PC-9 (cell line): Measurements from ENCODE around the gene CHPF2. TPM values are rescaled to one million over a fixed set of nuclear protein-coding genes. Genes with fewer than 3 reads are reported as not detected.

Experiments used
- BruUV-seq: library from RNA; stranded (reverse); fragments of 400-500 nt; replicated peaks from 2 replicates; lab custom pipeline; 2021; lab: Mats Ljungman, UMichigan
- CTCF ChIA-PET: fragments of 300-600 bp; sonication (Branson Sonifier 250); formaldehyde crosslinking; loops from one replicate; lab custom pipeline; 2022; ENCODE audit warnings: antibody characterized with exemption; lab: Charles Lee
- POLR2A ChIA-PET: fragments of 300-600 bp; sonication (Branson Sonifier 250); formaldehyde crosslinking; loops from one replicate; lab custom pipeline; 2022; ENCODE audit warnings: antibody characterized with exemption; ENCODE audit not compliant: unreplicated experiment; lab: Charles Lee
- DNase-seq, 2 experiments: peaks; one replicate each; pipeline versions ENCODE4 v3.0.0 to v3.0.0-alpha.2; 2015 to 2022; ENCODE audit warnings: mixed read lengths in 1 of 2
- H2AFZ ChIP-seq: fragments of 200-600 bp; sonication (generic); 2 replicates; pipeline ENCODE4 v1.8.1; 2017; ENCODE audit warnings: antibody characterized with exemption
- H3F3A ChIP-seq: fragments of 200-600 bp; sonication (generic); 2 replicates; pipeline ENCODE4 v1.8.1; 2017; ENCODE audit warnings: antibody characterized with exemption, mild to moderate bottlenecking, low read depth; ENCODE audit not compliant: insufficient read depth
- H3K27ac ChIP-seq: fragments of 200-600 bp; sonication (generic); 2 replicates; pipeline ENCODE4 v1.6.1; 2016; ENCODE audit warnings: mixed run types
- H3K27me3 ChIP-seq: fragments of 200-600 bp; sonication (generic); 2 replicates; pipeline ENCODE4 v1.6.1; 2016; ENCODE audit warnings: low read depth, mixed run types; ENCODE audit not compliant: insufficient read depth
- H3K36me3 ChIP-seq: fragments of 200-600 bp; sonication (generic); 2 replicates; pipeline ENCODE4 v1.6.1; 2016; ENCODE audit warnings: low read depth, mixed run types
- H3K4me1 ChIP-seq: fragments of 200-600 bp; sonication (generic); replicated peaks from 2 replicates; pipeline ENCODE4 v1.6.1; 2016; ENCODE audit warnings: mixed run types; ENCODE audit not compliant: insufficient read depth
- H3K4me2 ChIP-seq: fragments of 200-600 bp; sonication (generic); 2 replicates; pipeline ENCODE4 v1.6.1; 2017; ENCODE audit warnings: mixed run types
- H3K4me3 ChIP-seq: fragments of 200-600 bp; sonication (generic); 2 replicates; pipeline ENCODE4 v1.6.1; 2016; ENCODE audit warnings: mixed run types
- H3K79me2 ChIP-seq: fragments of 200-600 bp; sonication (generic); 2 replicates; pipeline ENCODE4 v1.6.1; 2017; ENCODE audit warnings: low read depth, mixed run types
- H3K9me2 ChIP-seq: fragments of 200-600 bp; sonication (generic); 2 replicates; pipeline ENCODE4 v1.8.1; 2017; ENCODE audit warnings: mild to moderate bottlenecking; ENCODE audit not compliant: insufficient read depth
- H3K9me3 ChIP-seq: fragments of 200-600 bp; sonication (generic); 2 replicates; pipeline ENCODE4 v1.8.1; 2016; ENCODE audit warnings: low read depth; ENCODE audit not compliant: insufficient read depth
- H4K20me1 ChIP-seq: fragments of 200-600 bp; sonication (generic); 2 replicates; pipeline ENCODE4 v1.8.1; 2017; ENCODE audit not compliant: insufficient read depth
- CTCF ChIP-seq: fragments of 200-600 bp; sonication (generic); conservative IDR thresholded peaks from 2 replicates; pipeline ENCODE4 v1.6.1; 2017; ENCODE audit warnings: mixed run types, antibody characterized with exemption, mild to moderate bottlenecking, moderate library complexity
- EZH2 ChIP-seq: fragments of 200-600 bp; sonication (generic); IDR thresholded peaks from 2 replicates; pipeline ENCODE4 v1.8.0; 2017; ENCODE audit warnings: antibody characterized with exemption, low read depth
- intact Hi-C: fragments of 100-400 bp; cut with micrococcal nuclease; formaldehyde crosslinking; loops from one replicate; pipeline ENCODE4 v1.10.0; 2022; ENCODE audit not compliant: unreplicated experiment
- total RNA-seq: library from RNA; stranded (reverse); gene quantifications from 2 replicates; pipeline ENCODE4 v1.2.3, GENCODE V29; 2021

The CHPF2 gene
- total RNA-seq, 1 experiment from 2014 or later, result 54.9 TPM

GRCh38 chr7:151279868-151280267 is 47.6 kb downstream of the CHPF2 start:
- no peak for TF ChIP-seq EZH2
- TF ChIP-seq CTCF, result no peak
- Histone ChIP-seq H3K79me2 (no peaks in the 10 kb centered on the region), H3K36me3 (no peaks in the 10 kb centered on the region), H3F3A (no peaks in the 10 kb centered on the region), H3K4me1 (no peaks in the 10 kb centered on the region), H3K9me3 (no peaks in the 10 kb centered on the region; the same call in 1 of the 2 replicates), H3K9me2 (no peaks in the 10 kb centered on the region), H3K4me3 (no peak overlapping the region), H4K20me1 (no peaks in the 10 kb centered on the region), H2AFZ (no peak overlapping the region), H3K27me3 (peaks cover 92% of the 10 kb centered on the region), H3K4me2 (no peak overlapping the region), H3K27ac (no peak overlapping the region)
- BruUV-seq, result no TSS peak
- POLR2A ChIA-PET, result interaction anchor here (0.6 kb wide), 1 partner anchor 485 kb away, joined by 3 read pairs; no protein-coding TSS in a partner anchor
- intact Hi-C loops, result no loop called here
- CTCF ChIA-PET, result no interaction called here
- DNase-seq, result no peak

GRCh38 chr7:151280388-151281019 is 48.2 kb downstream of the CHPF2 start:
- Histone ChIP-seq H3K4me2 (no peak overlapping the region), H3K79me2 (no peaks in the 10 kb centered on the region), H2AFZ (no peak overlapping the region), H3K9me3 (no peaks in the 10 kb centered on the region; the same call in 1 of the 2 replicates), H3K27ac (no peak overlapping the region), H3K27me3 (peaks cover 92% of the 10 kb centered on the region), H3K36me3 (no peaks in the 10 kb centered on the region), H3F3A (no peaks in the 10 kb centered on the region), H4K20me1 (no peaks in the 10 kb centered on the region), H3K4me3 (no peak overlapping the region), H3K4me1 (no peaks in the 10 kb centered on the region), H3K9me2 (no peaks in the 10 kb centered on the region)
- intact Hi-C loops, result no loop called here
- POLR2A ChIA-PET, result no interaction called here
- no TSS peak for BruUV-seq
- TF ChIP-seq EZH2, result no peak
- CTCF ChIA-PET, result interaction anchor here (0.6 kb wide), 1 partner anchor 293 kb away, joined by 8 read pairs; no protein-coding TSS in a partner anchor
- no peak for DNase-seq

GRCh38 chr7:151281686-151282085 is 49.4 kb downstream of the CHPF2 start:
- no peak overlapping the region for H2AFZ ChIP-seq
- no peaks in the 10 kb centered on the region for H4K20me1 ChIP-seq
- H3K9me2 ChIP-seq, result no peaks in the 10 kb centered on the region
- no peaks in the 10 kb centered on the region for H3F3A ChIP-seq
- ChIA-PET CTCF (interaction anchor here (1.0 kb wide), 1 partner anchor 296 kb away, joined by 3 read pairs; no protein-coding TSS in a partner anchor), POLR2A (no interaction called here)
- no peaks in the 10 kb centered on the region for H3K79me2 ChIP-seq
- H3K27ac ChIP-seq, result no peak overlapping the region
- TF ChIP-seq CTCF (no peak), EZH2 (no peak)
- no peaks in the 10 kb centered on the region for H3K4me1 ChIP-seq
- H3K4me3 ChIP-seq, result no peak overlapping the region
- H3K36me3 ChIP-seq, result no peaks in the 10 kb centered on the region
- intact Hi-C loops, result no loop called here
- no TSS peak for BruUV-seq
- no peaks in the 10 kb centered on the region; the same call in 1 of the 2 replicates for H3K9me3 ChIP-seq
- peaks cover 94% of the 10 kb centered on the region for H3K27me3 ChIP-seq
- no peak for DNase-seq
- H3K4me2 ChIP-seq, result no peak overlapping the region
